AG09319 (cell line): Measurements from ENCODE around the gene ARHGAP44.
A peak's percentile ranks its signal among the peaks of the same experiment; 100 is the strongest.

Experiments
- DNase-seq: peaks from one replicate; pipeline ENCODE4 v3.0.0-alpha.2; 2010; ENCODE audit warnings: low read depth; ENCODE audit errors: extremely low read depth
- CTCF ChIP-seq: IDR thresholded peaks from 2 replicates; pipeline ENCODE4 v1.5.1; 2011; ENCODE audit warnings: low read depth, mild to moderate bottlenecking, inconsistent platforms, low read length, moderate library complexity

ARHGAP44 gene

DNA sequence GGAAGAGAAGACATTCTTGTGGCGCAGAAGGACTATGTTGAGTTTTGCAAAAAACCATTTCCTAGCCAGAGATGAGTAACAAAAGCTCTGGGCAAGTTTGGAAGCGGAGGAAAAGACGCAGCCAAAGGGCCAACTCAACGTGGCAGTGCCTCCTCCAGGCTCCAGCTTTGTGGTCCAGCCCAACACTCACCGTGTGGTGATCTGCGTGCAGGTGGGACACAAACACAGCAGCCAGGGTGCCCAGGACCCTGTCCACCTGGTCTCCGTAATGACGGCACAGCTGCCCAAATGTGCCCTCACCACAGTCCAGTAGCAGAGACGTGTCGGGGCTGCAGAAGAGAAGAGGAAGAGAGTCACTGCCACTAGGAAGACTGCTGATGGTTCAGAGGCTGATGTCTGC is 207.1 kb downstream of the ARHGAP44 start:
- no peak for DNase-seq
- TF ChIP-seq CTCF, result no peak

DNA sequence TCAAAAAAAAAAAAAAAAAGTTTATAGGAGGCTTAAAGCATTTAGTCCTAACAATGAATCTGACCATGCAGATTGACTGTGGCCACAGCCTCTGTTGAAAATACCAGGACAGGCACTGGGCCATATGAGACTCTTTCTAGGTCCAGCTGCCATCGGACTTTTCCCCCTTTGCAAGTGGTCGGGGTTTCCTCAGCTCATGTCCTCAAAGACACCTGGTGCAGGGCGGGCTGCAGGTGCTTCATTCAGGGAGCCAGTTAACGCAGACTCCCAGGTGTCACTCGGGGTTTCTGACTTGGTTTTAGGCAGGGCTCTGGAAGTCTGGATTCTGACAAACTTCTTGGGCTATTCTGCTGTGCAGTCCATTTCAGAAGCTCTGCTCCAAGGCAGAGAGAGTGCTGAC is 207.6 kb downstream of the ARHGAP44 start:
- no peak for DNase-seq
- no peak for TF ChIP-seq CTCF

GRCh38 chr17:12998461-12998860 is 209.2 kb downstream of the ARHGAP44 start:
- TF ChIP-seq CTCF, result no peak

GRCh38 chr17:12998874-12999273 is 209.6 kb downstream of the ARHGAP44 start:
- TF ChIP-seq CTCF, result no peak
- DNase-seq, result no peak

More at GRCh38 chr17:12998461-12998860, 209.2 kb downstream of the ARHGAP44 start:
- DNase-seq, result no peak

DNA sequence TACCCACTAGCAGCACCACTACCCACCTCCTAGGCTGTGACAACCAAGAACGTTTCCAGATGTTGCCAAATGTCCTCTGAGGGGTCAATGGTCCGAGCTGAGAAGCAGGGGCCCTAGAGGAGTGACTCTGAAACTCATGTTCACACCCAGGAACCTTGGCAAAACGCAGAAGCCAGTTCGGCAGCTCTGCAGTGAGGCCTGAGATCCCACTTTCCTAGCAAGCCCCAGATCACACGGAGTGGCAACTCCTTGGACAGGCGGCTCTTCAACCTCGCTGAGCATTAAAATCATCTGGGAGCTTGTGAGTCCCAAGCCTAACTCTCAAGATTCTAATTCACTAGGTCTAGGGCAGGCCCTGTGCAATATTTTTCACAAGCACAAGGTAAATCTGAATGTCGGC is 211.3 kb downstream of the ARHGAP44 start:
- no peak for TF ChIP-seq CTCF
- no peak for DNase-seq

DNA sequence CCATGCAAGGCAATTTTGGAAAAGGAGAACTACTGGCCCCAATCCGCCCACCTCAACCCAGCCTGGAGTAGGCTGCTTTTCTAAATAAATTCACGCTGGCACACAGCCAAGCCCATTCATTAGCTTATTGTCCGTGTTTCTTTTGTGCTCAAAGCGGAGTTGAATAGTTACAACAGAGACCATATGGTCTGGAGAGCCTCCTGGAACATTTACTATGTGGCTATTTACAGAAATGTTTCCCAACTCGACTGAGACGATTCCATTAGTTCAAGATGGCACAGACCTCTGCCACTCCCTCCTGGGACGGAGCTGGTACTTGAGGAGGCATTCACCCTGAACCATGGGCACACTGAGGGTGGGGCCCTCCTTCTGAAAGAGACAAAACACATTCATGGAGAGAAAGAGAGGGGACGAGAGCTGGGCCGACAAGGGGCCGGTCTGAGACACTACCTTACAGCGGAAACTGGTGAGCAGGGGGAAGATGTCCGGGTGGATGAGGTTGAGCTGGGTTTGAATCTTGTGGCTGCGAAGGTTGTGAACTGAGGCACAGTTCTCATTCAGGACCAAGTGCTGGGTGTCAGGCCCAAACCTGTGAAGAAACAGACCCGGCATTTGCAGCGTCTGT is 212.8 kb downstream of the ARHGAP44 start:
- no peak for TF ChIP-seq CTCF
- DNase-seq, result no peak

DNA sequence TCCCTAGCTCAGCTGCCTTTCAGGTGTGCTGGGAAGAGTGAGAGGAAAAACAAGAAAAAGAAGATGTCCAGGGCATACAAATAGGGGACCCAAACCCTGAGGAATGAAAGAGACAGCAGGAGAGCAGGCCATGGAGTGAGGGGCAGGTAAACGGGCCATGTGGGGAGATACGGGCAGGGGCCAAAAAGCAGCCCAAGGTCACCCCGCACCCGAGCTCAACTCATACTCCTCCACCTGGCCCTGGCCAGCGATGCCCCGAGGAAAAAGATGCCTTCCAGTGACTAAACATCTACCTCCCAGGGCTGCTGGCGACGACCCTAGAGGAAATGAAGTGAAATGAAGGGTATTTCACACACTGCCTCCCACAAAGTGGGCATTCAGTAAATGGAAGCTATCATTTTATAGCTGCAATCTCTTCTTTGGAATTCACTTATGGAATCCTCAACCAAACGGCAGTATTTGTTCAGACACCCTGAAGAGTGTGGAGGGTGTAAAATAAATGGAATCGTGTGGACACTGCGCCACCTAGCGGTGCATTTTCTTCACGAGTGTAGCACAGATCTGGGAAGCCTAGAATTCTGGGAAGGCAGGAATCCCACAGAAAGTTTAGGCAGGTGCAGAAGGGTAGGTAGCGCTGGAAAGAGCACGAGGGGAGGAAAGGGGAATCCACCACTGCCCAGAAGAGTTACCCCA is 213.6 kb downstream of the ARHGAP44 start:
- no peak for DNase-seq
- TF ChIP-seq CTCF, result peak; percentile 80
